DMS114 treated with DMSO at 0.1 percent for 48 hours (cell line): ENCODE results near the gene NFAM1.

Experiments
- DNase-seq: peaks from one replicate; lab custom pipeline; 2025; ENCODE audit not compliant: unreplicated experiment; lab: John Stamatoyannopoulos, UW

NFAM1 gene

DNA sequence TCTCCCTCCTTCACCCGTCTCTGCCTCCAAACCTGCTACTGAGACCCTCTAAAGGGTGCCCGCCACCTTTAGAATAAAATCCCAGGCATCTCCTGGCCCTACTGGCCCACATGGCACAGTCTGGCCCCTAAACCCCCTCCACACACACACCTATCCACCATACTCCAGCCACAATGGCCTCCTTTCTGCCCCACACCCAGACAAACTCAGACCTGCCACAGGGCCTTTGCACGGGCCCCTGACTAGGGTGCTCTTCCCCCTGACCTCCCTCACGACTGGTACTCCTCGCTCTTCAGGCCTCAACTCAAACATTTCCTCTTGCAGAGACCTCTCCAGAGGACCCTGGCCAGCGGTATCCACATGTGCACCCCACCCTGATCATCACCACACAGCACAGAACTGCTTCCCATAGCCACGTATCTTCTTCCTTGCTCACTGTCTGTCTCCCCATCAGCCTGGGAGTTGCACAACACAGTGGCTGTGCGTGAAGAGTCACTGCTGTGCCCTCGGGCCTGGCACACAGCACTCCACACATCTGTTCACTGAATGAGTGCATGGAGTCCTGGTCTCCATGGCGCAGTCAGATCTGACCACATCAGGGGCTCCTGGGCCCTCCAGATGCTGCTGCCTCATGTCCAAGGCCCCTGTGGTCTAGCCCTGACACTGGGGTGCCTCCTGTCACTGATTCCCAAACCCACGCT, 95.5 kb downstream of the NFAM1 start:
- DNase-seq: no peak

DNA sequence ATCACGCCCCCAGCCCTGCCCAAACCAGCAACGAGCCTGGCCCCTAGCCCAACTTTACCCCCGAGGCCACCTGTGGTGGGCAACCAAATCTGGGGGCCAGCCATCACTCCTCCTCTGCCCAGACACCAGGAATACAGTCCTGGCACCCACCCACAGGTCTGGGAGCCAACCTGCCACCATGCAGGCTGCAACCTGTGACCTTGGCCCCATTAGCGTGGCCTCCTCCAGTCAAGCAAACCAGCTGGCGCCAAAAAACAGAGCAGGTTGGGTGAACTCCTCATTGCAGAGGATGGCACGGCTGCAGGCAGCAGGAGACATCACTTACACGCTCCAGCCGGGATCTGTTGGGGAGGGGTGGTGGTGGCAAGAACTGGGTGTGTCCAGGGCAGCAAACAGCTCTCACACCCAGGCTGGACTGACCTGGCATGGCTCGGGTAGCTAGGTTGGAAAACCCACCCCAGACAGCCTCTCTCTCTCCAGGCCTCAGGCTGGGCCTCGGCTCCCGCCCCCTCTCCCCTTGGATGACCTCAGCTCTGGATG, 96.3 kb downstream of the NFAM1 start:
- no peak for DNase-seq

DNA sequence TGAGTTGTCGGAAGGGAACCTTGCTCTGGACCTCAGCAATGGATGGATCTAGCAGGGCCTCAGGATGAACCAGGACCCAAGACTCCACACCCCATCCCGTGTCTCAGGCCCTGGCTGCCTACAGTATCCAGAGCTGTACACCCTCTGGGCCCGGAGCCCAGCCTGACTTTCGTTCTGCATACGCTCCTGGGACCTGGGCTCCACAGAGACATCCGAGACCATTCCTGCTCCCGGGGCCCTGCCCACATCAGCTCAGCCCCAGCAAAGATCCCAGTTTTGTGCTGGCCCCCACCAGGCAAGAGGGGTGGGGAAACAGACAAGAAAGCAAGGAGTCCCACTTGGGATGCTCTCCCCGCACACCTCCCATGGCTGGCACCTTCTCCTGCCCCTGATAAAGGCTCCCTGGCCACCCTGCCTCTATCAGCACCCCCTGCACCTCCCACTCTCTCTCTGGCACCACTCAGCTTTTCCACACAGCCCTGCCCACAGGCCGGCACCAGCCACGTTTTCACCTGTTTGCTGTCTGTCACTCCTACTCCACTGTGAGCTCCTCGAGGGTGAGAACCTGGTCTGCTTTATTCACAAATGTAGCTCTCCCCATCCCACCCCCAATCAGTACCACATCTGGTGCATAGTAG, 97.2 kb downstream of the NFAM1 start:
- DNase-seq: no peak

DNA sequence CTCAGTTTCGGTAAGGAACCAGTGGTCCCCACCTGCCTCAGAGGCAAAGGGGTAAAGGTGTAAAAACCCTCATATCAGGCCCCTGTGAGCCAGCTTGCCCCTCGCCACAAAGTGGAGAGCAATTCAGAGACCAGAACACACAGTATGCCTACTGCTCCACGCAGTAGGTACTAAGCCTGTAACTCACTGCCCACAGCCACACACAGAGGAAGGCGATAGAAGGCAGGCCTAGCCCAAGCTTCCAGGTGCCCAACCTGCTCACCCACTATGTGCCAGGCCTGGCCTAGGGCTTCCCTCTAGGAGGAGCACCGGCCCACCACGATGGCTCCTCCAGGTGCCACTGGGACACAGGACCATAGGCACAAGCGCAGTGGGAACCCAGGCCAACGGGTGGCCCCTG, 98.7 kb downstream of the NFAM1 start:
- no peak for DNase-seq

DNA sequence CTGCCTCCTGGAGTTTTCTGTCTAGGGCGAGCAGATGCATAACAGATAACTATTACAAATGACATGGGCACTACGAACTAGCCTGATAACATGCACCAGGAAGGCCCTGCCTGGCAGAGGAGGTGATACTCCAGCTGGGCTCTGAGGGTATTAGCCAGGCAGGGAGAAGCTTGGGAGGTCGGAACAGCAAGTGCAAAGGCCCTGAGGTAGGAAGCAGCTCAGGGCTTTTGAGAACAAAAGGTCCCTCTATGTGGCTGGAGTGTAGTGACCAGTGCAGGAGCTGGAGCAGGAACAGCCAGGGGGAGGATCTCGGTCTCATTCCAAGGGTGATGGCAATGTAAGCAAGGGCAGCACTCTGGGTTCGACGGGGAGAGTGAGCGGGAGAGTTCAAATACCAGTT, 100.1 kb downstream of the NFAM1 start:
- DNase-seq: no peak

DNA sequence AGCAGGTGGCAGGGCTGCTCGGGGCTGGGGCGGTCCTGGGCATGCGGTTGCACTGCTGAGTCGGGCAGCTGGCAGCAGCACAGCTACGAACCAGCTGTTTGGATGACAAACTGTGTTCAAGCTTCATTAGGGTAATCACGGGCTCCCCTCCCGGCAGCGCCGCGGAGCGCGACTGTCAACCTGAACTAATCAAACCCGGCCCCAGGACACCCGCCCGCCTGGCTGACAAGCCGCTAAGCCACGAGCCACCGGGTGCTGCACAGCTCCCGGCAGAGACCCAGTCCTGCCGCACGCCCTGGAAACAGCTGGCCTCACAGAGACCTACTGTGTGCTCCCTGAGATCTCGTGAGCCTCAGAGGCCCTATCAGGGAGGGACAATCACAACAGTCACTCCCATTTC, 101.2 kb downstream of the NFAM1 start:
- no peak for DNase-seq
